ENCODE measurements around the gene RNF32. TPM values are rescaled to one million over a fixed set of nuclear protein-coding genes. Genes with fewer than 3 reads are reported as not detected.

Gene RNF32
- total and polyA plus RNA-seq, 2 of the 13 experiments (the other 11 are each of a cell fraction or from before 2014, with no cell fraction given): not detected

- no peak for TF ChIP-seq ZNF687 (CRISPR knock-in tag; IDR thresholded peaks at IDR 0.05)
- TF ChIP-seq ZNF501 (CRISPR knock-in tag; IDR thresholded peaks at IDR 0.05): 0 out of 2 replicates have a peak, but pooled peaks have one; percentile 29
- no peak for TF ChIP-seq FUBP1 (CRISPR knock-in tag; IDR thresholded peaks at IDR 0.05; ENCODE audit: borderline replicate concordance)
- no peak for TF ChIP-seq KMT2B (CRISPR knock-in tag; IDR thresholded peaks at IDR 0.05)
- peak; percentile 52; the same call in 1 of the 2 replicates for TF ChIP-seq ZNF816 (CRISPR knock-in tag; IDR thresholded peaks at IDR 0.05; ENCODE audit: borderline replicate concordance)
- no peak; the same call in 1 of the 2 replicates for TF ChIP-seq GMEB1 (CRISPR knock-in tag; IDR thresholded peaks at IDR 0.05; ENCODE audit: borderline replicate concordance)
- TF ChIP-seq ZNF747 (CRISPR knock-in tag; IDR thresholded peaks at IDR 0.05; ENCODE audit: borderline replicate concordance): 0 out of 2 replicates have a peak, but pooled peaks have one; percentile 32
- TF ChIP-seq ZBTB21 (CRISPR knock-in tag; IDR thresholded peaks at IDR 0.05): 0 out of 2 replicates have a peak, but pooled peaks have one; percentile 26
- TF ChIP-seq ZNF431 (CRISPR knock-in tag; IDR thresholded peaks at IDR 0.05; ENCODE audit: borderline replicate concordance, low read depth): no peak
- no peak for TF ChIP-seq ATF1 (CRISPR knock-in tag; IDR thresholded peaks at IDR 0.05)
- no peak for TF ChIP-seq TAF15 (IDR thresholded peaks at IDR 0.05; ENCODE audit: low read depth, low read length, poor library complexity, severe bottlenecking)
- TF ChIP-seq ZNF740 (CRISPR knock-in tag; IDR thresholded peaks at IDR 0.05): peak; percentile 52; the same call in 1 of the 2 replicates
- peak; percentile 60 for TF ChIP-seq SIX4 (CRISPR knock-in tag; IDR thresholded peaks at IDR 0.05)
- TF ChIP-seq NFYC (CRISPR knock-in tag; IDR thresholded peaks at IDR 0.05): no peak
- peak; percentile 57; the same call in 1 of the 2 replicates for TF ChIP-seq PRDM10 (CRISPR knock-in tag; IDR thresholded peaks at IDR 0.05; ENCODE audit: low read depth)
Measured at GRCh38 chr7:156609010-156609877, 31.3 kb upstream of the RNF32 start (continued).

All from HepG2 (cell line).